ENCODE measurements around the gene FXYD3. TPM values are rescaled to one million over a fixed set of nuclear protein-coding genes. Genes with fewer than 3 reads are reported as not detected.

FXYD3 gene
- total RNA-seq, 2 experiments from 2014 or later: 0.35 to 0.88 TPM

DNA sequence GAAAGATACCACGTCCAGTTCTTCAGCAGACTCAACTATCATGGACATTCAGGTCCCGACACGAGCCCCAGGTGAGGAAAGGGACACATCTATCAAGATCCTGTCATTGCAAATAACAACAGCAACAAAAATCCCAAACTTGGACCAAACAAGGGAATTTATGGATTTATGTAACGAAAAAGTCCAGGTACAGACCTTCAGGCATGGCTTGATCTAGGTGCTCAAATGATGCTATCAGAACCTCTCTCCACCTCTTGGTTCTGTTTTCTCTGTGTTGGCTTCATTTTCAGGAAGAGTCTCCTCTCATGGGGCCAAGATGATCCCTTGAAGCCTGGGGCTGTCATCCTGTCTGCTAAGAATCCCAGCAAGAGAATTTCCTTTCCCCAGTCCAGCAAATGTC lies 41.8 kb downstream of the FXYD3 start:
- DNase-seq (ENCODE audit: low spot score): no peak
- H2AFZ ChIP-seq (ENCODE audit: low read length): no peak overlapping the region
- intact Hi-C loops (cut with micrococcal nuclease; ENCODE audit: unreplicated experiment): no loop called here
- no peak overlapping the region for H3K4me3 ChIP-seq (ENCODE audit: low read depth, low read length, poor library complexity, severe bottlenecking)
- ChIA-PET POLR2A (no interaction called here), CTCF (ENCODE audit: unreplicated experiment) (no interaction called here)
- no peaks in the 10 kb centered on the region for H3K9me3 ChIP-seq (ENCODE audit: low read length)
- H3K36me3 ChIP-seq (ENCODE audit: insufficient read depth, low read length): peaks cover 59% of the 10 kb centered on the region
- TF ChIP-seq, protein P1, sequence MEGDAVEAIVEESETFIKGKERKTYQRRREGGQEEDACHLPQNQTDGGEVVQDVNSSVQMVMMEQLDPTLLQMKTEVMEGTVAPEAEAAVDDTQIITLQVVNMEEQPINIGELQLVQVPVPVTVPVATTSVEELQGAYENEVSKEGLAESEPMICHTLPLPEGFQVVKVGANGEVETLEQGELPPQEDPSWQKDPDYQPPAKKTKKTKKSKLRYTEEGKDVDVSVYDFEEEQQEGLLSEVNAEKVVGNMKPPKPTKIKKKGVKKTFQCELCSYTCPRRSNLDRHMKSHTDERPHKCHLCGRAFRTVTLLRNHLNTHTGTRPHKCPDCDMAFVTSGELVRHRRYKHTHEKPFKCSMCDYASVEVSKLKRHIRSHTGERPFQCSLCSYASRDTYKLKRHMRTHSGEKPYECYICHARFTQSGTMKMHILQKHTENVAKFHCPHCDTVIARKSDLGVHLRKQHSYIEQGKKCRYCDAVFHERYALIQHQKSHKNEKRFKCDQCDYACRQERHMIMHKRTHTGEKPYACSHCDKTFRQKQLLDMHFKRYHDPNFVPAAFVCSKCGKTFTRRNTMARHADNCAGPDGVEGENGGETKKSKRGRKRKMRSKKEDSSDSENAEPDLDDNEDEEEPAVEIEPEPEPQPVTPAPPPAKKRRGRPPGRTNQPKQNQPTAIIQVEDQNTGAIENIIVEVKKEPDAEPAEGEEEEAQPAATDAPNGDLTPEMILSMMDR (conservative IDR thresholded peaks at IDR 0.05; ENCODE audit: low read length): no peak
- H3K4me2 ChIP-seq (ENCODE audit: low read length): no peak overlapping the region
- no TSS peak for BruUV-seq (replicated peaks)
- H3K9me2 ChIP-seq (ENCODE audit: insufficient read depth, low read length): no peaks in the 10 kb centered on the region
- no peak overlapping the region for H3K27ac ChIP-seq (ENCODE audit: low read depth, low read length, poor library complexity, severe bottlenecking)
- H3K79me2 ChIP-seq (ENCODE audit: insufficient read depth, low read depth, low read length): peaks cover 17% of the 10 kb centered on the region; the same call in 1 of the 2 replicates
- peaks cover 24% of the 10 kb centered on the region for H3K4me1 ChIP-seq (ENCODE audit: insufficient read depth, low read length, poor library complexity, severe bottlenecking)
- no peaks in the 10 kb centered on the region for H4K20me1 ChIP-seq (ENCODE audit: insufficient read depth, low read length)

DNA sequence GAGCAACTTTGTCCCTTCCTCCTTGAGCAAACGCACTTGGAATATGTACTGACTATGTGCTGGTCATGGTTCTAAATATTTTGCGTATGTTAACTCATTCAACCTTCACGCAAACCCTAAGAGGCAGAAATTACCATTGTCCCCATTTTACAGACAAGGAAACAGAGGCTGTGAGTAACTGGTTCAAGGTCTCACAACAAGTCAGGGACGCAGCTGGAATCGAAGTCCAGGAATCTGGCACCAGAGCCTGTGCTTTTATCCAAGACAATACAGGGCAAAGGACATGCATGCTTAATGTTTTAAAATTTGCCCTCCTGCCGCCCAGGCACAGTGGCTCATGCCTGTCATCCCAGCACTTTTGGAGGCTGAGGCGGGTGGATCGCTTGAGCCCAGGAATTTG lies 44.0 kb downstream of the FXYD3 start:
- H3K79me2 ChIP-seq (ENCODE audit: insufficient read depth, low read depth, low read length): peaks cover 17% of the 10 kb centered on the region; the same call in 1 of the 2 replicates
- no peak overlapping the region for H3K4me2 ChIP-seq (ENCODE audit: low read length)
- peaks cover 13% of the 10 kb centered on the region for H3K4me1 ChIP-seq (ENCODE audit: insufficient read depth, low read length, poor library complexity, severe bottlenecking)
- intact Hi-C loops (cut with micrococcal nuclease; ENCODE audit: unreplicated experiment): no loop called here
- H3K36me3 ChIP-seq (ENCODE audit: insufficient read depth, low read length): peaks cover 81% of the 10 kb centered on the region
- BruUV-seq (replicated peaks): no TSS peak
- H4K20me1 ChIP-seq (ENCODE audit: insufficient read depth, low read length): no peaks in the 10 kb centered on the region
- H3K9me2 ChIP-seq (ENCODE audit: insufficient read depth, low read length): no peaks in the 10 kb centered on the region
- H2AFZ ChIP-seq (ENCODE audit: low read length): no peak overlapping the region
- DNase-seq (ENCODE audit: low spot score): no peak
- no peak for TF ChIP-seq EZH2phosphoT487 (IDR thresholded peaks at IDR 0.05; ENCODE audit: borderline replicate concordance, low read depth, low read length)
- TF ChIP-seq, protein P1 (conservative IDR thresholded peaks at IDR 0.05; ENCODE audit: low read length): no peak
- POLR2A ChIA-PET: interaction anchor here (1.0 kb wide), 1 partner anchor 16 kb away, joined by 5 read pairs; no protein-coding TSS in a partner anchor
- CTCF ChIA-PET (ENCODE audit: unreplicated experiment): no interaction called here
- no peak overlapping the region for H3K4me3 ChIP-seq (ENCODE audit: low read depth, low read length, poor library complexity, severe bottlenecking)
- 0 out of 2 replicates have a peak, but pooled peaks cover 3% of the 10 kb centered on the region for H3K9me3 ChIP-seq (ENCODE audit: low read length)
- no peak overlapping the region for H3K27ac ChIP-seq (ENCODE audit: low read depth, low read length, poor library complexity, severe bottlenecking)

DNA sequence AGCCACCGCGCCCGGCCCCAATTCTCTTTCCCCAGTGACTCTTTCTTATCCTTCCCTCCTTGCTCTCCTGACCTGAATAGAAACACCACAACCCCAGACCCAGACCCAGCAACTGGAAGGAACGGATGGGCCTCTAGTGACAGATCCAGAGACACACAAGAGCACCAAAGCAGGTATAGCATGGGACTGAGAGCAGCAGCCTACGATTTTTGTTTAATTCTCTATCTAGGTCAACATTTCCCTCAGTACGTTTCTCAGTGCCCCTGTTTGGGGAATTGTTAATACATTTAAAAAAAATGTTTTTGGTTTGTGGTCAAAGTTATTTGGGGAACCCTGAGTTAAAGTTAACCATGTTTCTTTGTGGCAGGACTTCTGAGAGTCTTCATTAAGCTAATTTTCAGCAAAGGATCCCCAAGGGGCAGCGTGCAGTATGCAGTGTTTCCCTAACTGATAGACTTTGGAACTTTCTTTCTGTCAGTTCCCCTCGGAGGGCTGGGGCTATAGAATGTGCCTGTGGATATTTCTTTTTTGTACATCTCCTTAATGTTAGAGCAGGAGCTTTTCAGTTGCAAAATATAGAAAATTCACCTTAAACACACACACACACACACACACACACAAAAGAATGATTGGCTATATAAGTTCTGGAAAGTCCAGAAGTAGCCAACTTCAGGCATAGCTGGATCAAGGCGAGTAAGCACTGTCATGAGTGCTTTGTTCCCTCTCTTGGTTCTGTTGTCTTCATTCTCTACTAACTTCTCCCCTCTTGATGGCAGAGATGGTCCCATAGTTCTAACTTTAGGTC lies 45.2 kb downstream of the FXYD3 start:
- peaks cover 11% of the 10 kb centered on the region for H3K4me1 ChIP-seq (ENCODE audit: insufficient read depth, low read length, poor library complexity, severe bottlenecking)
- H3K4me3 ChIP-seq (ENCODE audit: low read depth, low read length, poor library complexity, severe bottlenecking): no peak overlapping the region
- peaks cover 93% of the 10 kb centered on the region for H3K36me3 ChIP-seq (ENCODE audit: insufficient read depth, low read length)
- no peak overlapping the region for H3K4me2 ChIP-seq (ENCODE audit: low read length)
- no TSS peak for BruUV-seq (replicated peaks)
- intact Hi-C loops (cut with micrococcal nuclease; ENCODE audit: unreplicated experiment): no loop called here
- H3K27ac ChIP-seq (ENCODE audit: low read depth, low read length, poor library complexity, severe bottlenecking): no peak overlapping the region
- CTCF ChIA-PET (ENCODE audit: unreplicated experiment): no interaction called here
- H3K79me2 ChIP-seq (ENCODE audit: insufficient read depth, low read depth, low read length): peaks cover 12% of the 10 kb centered on the region; the same call in 1 of the 2 replicates
- POLR2A ChIA-PET: interaction anchor here (1.0 kb wide), 1 partner anchor 14 kb away, joined by 5 read pairs; no protein-coding TSS in a partner anchor
- no peak overlapping the region for H2AFZ ChIP-seq (ENCODE audit: low read length)
- H3K9me2 ChIP-seq (ENCODE audit: insufficient read depth, low read length): no peaks in the 10 kb centered on the region
- no peak for DNase-seq (ENCODE audit: low spot score)
- TF ChIP-seq, protein P1 (conservative IDR thresholded peaks at IDR 0.05; ENCODE audit: low read length): no peak
- no peak for TF ChIP-seq EZH2phosphoT487 (IDR thresholded peaks at IDR 0.05; ENCODE audit: borderline replicate concordance, low read depth, low read length)
- H3K9me3 ChIP-seq (ENCODE audit: low read length): peaks cover 14% of the 10 kb centered on the region; the same call in 1 of the 2 replicates
- H4K20me1 ChIP-seq (ENCODE audit: insufficient read depth, low read length): no peaks in the 10 kb centered on the region

Data from OCI-LY7 (cell line).